ENCODE results near the gene FAM200C. TPM values are rescaled to one million over a fixed set of nuclear protein-coding genes. Genes with fewer than 3 reads are reported as not detected.

The FAM200C gene
- total and polyA plus RNA-seq, 11 donors = 2.2 to 5.0 (median 3.4) TPM

- WGBS, 4 donors = 84 to 89% (median 88%) methylated on average over 9 of the region's 9 CpGs
- intact Hi-C loops (cut with DNase I) = no loop called here
- ATAC-seq (no peak), DNase-seq (no peak)
- TF ChIP-seq, protein P1, sequence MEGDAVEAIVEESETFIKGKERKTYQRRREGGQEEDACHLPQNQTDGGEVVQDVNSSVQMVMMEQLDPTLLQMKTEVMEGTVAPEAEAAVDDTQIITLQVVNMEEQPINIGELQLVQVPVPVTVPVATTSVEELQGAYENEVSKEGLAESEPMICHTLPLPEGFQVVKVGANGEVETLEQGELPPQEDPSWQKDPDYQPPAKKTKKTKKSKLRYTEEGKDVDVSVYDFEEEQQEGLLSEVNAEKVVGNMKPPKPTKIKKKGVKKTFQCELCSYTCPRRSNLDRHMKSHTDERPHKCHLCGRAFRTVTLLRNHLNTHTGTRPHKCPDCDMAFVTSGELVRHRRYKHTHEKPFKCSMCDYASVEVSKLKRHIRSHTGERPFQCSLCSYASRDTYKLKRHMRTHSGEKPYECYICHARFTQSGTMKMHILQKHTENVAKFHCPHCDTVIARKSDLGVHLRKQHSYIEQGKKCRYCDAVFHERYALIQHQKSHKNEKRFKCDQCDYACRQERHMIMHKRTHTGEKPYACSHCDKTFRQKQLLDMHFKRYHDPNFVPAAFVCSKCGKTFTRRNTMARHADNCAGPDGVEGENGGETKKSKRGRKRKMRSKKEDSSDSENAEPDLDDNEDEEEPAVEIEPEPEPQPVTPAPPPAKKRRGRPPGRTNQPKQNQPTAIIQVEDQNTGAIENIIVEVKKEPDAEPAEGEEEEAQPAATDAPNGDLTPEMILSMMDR (IDR thresholded peaks at IDR 0.05) = no peak
- H3K36me3 ChIP-seq = no peaks in the 10 kb centered on the region
- H3K27me3 ChIP-seq = no peaks in the 10 kb centered on the region
- H3K9me3 ChIP-seq = no peaks in the 10 kb centered on the region
- peaks cover 0 to 63% (median 32%) of the 10 kb centered on the region in 12 donors for H3K4me1 ChIP-seq
- H3K4me3 ChIP-seq = no peak overlapping the region
- no peak overlapping the region for H3K27ac ChIP-seq
Observed at GRCh38 chr5:160361624-160362228, 38.1 kb downstream of the FAM200C start.

DNA sequence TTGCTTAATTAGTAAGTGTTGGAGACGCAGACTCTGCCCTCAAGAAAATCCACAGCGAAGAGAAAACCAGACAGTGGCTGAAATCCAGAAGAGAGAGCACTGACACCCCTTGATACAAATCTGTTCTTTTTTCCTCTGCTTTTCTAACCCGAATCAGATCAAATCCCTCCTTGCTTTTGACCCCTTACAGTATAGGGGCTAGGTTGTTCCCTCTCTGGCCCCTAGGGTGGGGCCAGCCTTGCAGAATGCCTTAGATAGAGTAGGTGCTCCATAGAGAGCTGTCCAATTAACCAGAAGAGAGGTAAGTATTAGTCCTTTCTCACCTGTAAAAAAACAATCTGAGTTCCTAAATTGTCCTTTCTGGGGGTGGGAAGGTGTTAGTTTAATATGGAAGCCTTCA, 39.5 kb downstream of the FAM200C start:
- TF ChIP-seq POLR2A (IDR thresholded peaks at IDR 0.05) = no peak
- TF ChIP-seq, protein P1 (IDR thresholded peaks at IDR 0.05) = no peak
- no peak overlapping the region for H3K4me3 ChIP-seq
- DNase-seq (no peak), ATAC-seq (no peak)
- intact Hi-C loops (cut with DNase I) = no loop called here
- peaks cover 0 to 66% (median 33%) of the 10 kb centered on the region in 12 donors for H3K4me1 ChIP-seq
- H3K9me3 ChIP-seq = no peaks in the 10 kb centered on the region
- no peaks in the 10 kb centered on the region for H3K36me3 ChIP-seq
- H3K27me3 ChIP-seq = no peaks in the 10 kb centered on the region
- H3K27ac ChIP-seq = peak overlapping the region in 1 of 12 donors; percentile 6
- WGBS, 4 donors = 73 to 89% (median 85%) methylated on average over 3 of the region's 3 CpGs

GRCh38 chr5:160359816-160360215, 40.0 kb downstream of the FAM200C start:
- H3K4me3 ChIP-seq = no peak overlapping the region
- intact Hi-C loops (cut with DNase I) = no loop called here
- no peak for DNase-seq

DNA sequence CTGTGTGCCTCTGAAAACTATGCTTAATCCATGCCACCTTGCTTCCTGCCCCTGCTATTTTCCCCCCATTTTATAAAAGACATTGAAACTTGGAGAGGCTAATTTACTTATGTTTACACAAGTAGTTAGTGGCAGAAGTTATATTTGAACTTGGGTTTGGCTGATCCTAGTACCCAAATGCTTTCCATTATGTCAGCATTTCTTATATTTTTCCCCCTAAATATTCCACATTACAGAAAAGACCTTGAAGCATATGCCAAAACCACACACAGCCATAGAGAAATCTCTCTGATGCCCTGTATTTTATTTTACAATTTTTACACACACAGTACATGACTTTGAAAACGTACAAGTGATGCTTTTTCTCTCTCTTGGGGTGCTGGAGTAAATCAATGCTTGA, 40.6 kb downstream of the FAM200C start:
- H3K36me3 ChIP-seq = peaks cover 0 to under 1% (median 0%) of the 10 kb centered on the region in 9 donors
- DNase-seq (no peak), ATAC-seq (no peak)
- TF ChIP-seq POLR2A (IDR thresholded peaks at IDR 0.05) = no peak
- TF ChIP-seq, protein P1 (IDR thresholded peaks at IDR 0.05) = no peak
- intact Hi-C loops (cut with DNase I) = no loop called here
- WGBS, 4 donors = 0 to 32% (median 1%) methylated on average over 1 of the region's 1 CpG
- H3K4me1 ChIP-seq = peaks cover 0 to 66% (median 33%) of the 10 kb centered on the region in 12 donors
- H3K4me3 ChIP-seq = no peak overlapping the region
- H3K27ac ChIP-seq = peak overlapping the region in 2 of 12 donors; percentile 6 to 25
- no peaks in the 10 kb centered on the region for H3K9me3 ChIP-seq
- H3K27me3 ChIP-seq = no peaks in the 10 kb centered on the region

More at GRCh38 chr5:160359816-160360215, 40.0 kb downstream of the FAM200C start:
- Histone ChIP-seq H3K4me1 (peaks cover 0 to 66% (median 33%) of the 10 kb centered on the region in 12 donors), H3K36me3 (no peaks in the 10 kb centered on the region), H3K27ac (peak overlapping the region in 2 of 12 donors; percentile 6 to 25), H3K27me3 (no peaks in the 10 kb centered on the region), H3K9me3 (no peaks in the 10 kb centered on the region)
- ATAC-seq = no peak
- TF ChIP-seq, protein P1 (IDR thresholded peaks at IDR 0.05) = no peak
- no peak for TF ChIP-seq POLR2A (IDR thresholded peaks at IDR 0.05)
- 73 to 81% (median 79%) methylated on average over 4 of the region's 4 CpGs for WGBS, 4 donors

Data from heart left ventricle (tissue), 16 donors.